GM10266 (cell line): ENCODE results near the gene NSUN7.
"Not testable (repeated sequence)": the region's sequence is repeated elsewhere in the genome, so short reads cannot be mapped to it uniquely, and the experiment has no call there.

Experiments used
- DNase-seq: peaks from one replicate; pipeline ENCODE4 v3.0.0; 2012; ENCODE audit errors: extremely low spot score
- CTCF ChIP-seq: IDR thresholded peaks from 2 replicates; pipeline ENCODE4 v1.5.1; 2012; ENCODE audit warnings: mild to moderate bottlenecking, low read depth; ENCODE audit not compliant: control insufficient read depth, insufficient read depth; ENCODE audit errors: missing control alignments

NSUN7 gene

DNA sequence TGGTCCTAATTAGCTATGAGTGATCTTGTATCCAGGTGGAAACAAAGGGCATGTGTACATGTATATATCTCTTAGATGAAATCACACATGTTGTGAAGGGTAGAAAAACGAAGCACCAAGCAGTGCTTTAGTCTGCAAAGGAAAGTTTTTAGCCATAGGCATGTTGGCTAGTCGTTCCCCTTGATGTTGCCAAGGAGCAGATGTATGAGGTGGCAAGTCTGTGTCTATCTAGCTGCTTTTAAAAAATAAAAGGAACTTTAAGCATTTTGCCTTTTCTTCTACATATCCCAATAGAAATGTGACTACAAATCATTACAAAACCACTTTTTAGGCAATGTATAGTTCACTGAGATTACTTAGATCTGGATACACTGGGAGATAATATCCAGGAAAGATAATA is 63.1 kb downstream of the NSUN7 start:
- no peak for TF ChIP-seq CTCF
- no peak for DNase-seq

GRCh38 chr4:40817157-40817556 is 67.4 kb downstream of the NSUN7 start:
- not testable (repeated sequence) for DNase-seq

- DNase-seq = no peak
- no peak for TF ChIP-seq CTCF
Measured at GRCh38 chr4:40820101-40820500, 70.3 kb downstream of the NSUN7 start.

DNA sequence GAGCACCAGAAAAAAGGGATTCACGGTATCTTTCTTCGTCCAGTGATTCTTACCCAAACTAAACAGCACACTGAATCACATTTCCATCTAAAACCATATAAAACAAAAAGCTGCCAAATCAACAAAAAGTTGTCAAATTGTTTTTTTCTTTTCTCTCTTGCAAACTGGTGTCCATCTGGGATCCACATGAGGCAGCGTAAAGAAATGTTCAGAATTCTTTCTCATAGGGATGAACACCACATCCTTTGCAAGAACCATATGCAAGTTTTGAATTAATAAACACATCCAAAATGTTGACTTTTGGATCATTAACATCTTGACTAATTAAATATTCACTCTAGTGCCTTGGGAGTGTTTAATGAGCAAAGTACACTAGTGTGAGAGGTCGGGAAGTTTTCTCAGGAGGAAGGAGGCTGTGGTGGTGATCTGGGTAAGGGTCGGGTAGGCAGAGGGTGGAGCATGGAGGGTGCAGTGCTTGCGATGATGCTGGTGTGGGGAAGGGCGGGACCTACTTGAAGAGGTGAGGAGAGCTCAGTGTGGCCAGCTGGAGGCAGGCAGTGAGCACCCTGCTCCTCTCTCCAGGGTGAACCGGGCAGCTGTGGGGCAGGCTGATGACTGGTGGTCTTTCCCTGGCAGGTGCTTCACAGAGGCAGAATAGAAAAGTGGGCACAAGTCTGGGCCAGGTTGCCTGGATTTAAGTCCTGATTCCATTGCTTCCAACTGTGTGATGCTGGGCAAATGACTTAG is 72.8 kb downstream of the NSUN7 start:
- DNase-seq = no peak
- no peak for TF ChIP-seq CTCF

GRCh38 chr4:40825014-40825838 is 75.5 kb downstream of the NSUN7 start:
- TF ChIP-seq CTCF = no peak
- DNase-seq = no peak

GRCh38 chr4:40826821-40827220 is 77.1 kb downstream of the NSUN7 start:
- no peak for TF ChIP-seq CTCF
- DNase-seq = no peak

- no peak for TF ChIP-seq CTCF
- no peak for DNase-seq
Measured at GRCh38 chr4:40827758-40828157, 78.0 kb downstream of the NSUN7 start.
